Fibroblast of lung (primary cell): ENCODE measurements around the gene RAC3. TPM values are rescaled to one million over a fixed set of nuclear protein-coding genes. Genes with fewer than 3 reads are reported as not detected.

Experiments
- DNase-seq, 2 donors: peaks; one replicate each; pipeline versions ENCODE4 v3.0.0 to v3.0.0-alpha.2; 2010; ENCODE audit warnings: low read depth in 2 of 2
- H2AFZ ChIP-seq: 2 replicates; pipeline ENCODE4 v1.5.1; 2012; ENCODE audit warnings: low read length, control low read depth, inconsistent platforms
- H3K27ac ChIP-seq: 2 replicates; pipeline ENCODE4 v1.5.1; 2011; ENCODE audit warnings: low read length, control low read depth; ENCODE audit not compliant: insufficient read depth
- H3K27me3 ChIP-seq: 2 replicates; pipeline ENCODE4 v1.5.1; 2011; ENCODE audit warnings: mild to moderate bottlenecking, low read length; ENCODE audit not compliant: control insufficient read depth, insufficient read depth
- H3K36me3 ChIP-seq: 2 replicates; pipeline ENCODE4 v1.5.1; 2011; ENCODE audit warnings: low read length; ENCODE audit not compliant: control insufficient read depth, insufficient read depth
- H3K4me1 ChIP-seq: 2 replicates; pipeline ENCODE4 v1.5.1; 2011; ENCODE audit warnings: low read length; ENCODE audit not compliant: control insufficient read depth, insufficient read depth; ENCODE audit errors: extremely low read depth
- H3K4me2 ChIP-seq: 2 replicates; pipeline ENCODE4 v1.5.1; 2011; ENCODE audit warnings: low read length, control low read depth; ENCODE audit not compliant: insufficient read depth; ENCODE audit errors: extremely low read depth
- H3K4me3 ChIP-seq, 4 experiments: fragments of 200-600 bp in 1 of 4; sonication (generic) in 1 of 4; replicated peaks in 1 of 4; 2 replicates each; pipeline ENCODE4 v1.5.1; 2011 to 2016; ENCODE audit warnings: low read length in 4 of 4, low read depth in 3 of 4, mild to moderate bottlenecking in 3 of 4, control low read depth in 2 of 4, inconsistent platforms in 1 of 4, mixed read lengths in 1 of 4; ENCODE audit not compliant: insufficient read depth in 1 of 4; ENCODE audit errors: control extremely low read depth in 1 of 4
- H3K79me2 ChIP-seq: 2 replicates; pipeline ENCODE4 v1.5.1; 2012; ENCODE audit warnings: mild to moderate bottlenecking, low read length, inconsistent platforms; ENCODE audit not compliant: control insufficient read depth, insufficient read depth
- H3K9ac ChIP-seq: 2 replicates; pipeline ENCODE4 v1.5.1; 2011; ENCODE audit warnings: mild to moderate bottlenecking, low read length, control low read depth; ENCODE audit not compliant: insufficient read depth
- H3K9me3 ChIP-seq: 2 replicates; pipeline ENCODE4 v1.5.1; 2012; ENCODE audit warnings: low read depth, low read length; ENCODE audit not compliant: control insufficient read depth, insufficient read depth
- H4K20me1 ChIP-seq: 2 replicates; pipeline ENCODE4 v1.5.1; 2011; ENCODE audit warnings: low read length; ENCODE audit not compliant: control insufficient read depth, insufficient read depth; ENCODE audit errors: extremely low read depth
- EZH2 ChIP-seq: IDR thresholded peaks from 2 replicates; pipeline ENCODE4 v1.5.1; 2012; ENCODE audit warnings: low read length, control low read depth, mild to moderate bottlenecking; ENCODE audit errors: missing control alignments
- polyA plus RNA-seq, 2 donors: library from polyadenylated mRNA; depleted of rRNA in 1 of 2; stranded (reverse) in 1 of 2; unstranded in 1 of 2; fragments of >200 nt; gene quantifications; 2 replicates each; pipeline ENCODE4 v1.2.1, GENCODE V29; 2011 to 2012; ENCODE audit warnings: missing spikeins in 1 of 2
- total RNA-seq: library from RNA; depleted of rRNA; stranded (reverse); fragments of >200 nt; gene quantifications from 2 replicates; pipeline ENCODE4 v1.2.1, GENCODE V29; 2014
- TF ChIP-seq, protein P1 (sequence below), 2 donors: IDR thresholded peaks in 1 of 2; conservative IDR thresholded peaks in 1 of 2; 1 replicate in 1 of 2; 2 replicates in 1 of 2; pipeline ENCODE4 v1.5.1; 2011 to 2012; ENCODE audit warnings: low read length in 2 of 2, control low read depth in 1 of 2, inconsistent platforms in 1 of 2, low read depth in 1 of 2, mild to moderate bottlenecking in 1 of 2

Gene RAC3
- total and polyA plus RNA-seq, 2 donors (not counting 1 experiment from before 2014, with no cell fraction given): 4.3 to 6.6 TPM

DNA sequence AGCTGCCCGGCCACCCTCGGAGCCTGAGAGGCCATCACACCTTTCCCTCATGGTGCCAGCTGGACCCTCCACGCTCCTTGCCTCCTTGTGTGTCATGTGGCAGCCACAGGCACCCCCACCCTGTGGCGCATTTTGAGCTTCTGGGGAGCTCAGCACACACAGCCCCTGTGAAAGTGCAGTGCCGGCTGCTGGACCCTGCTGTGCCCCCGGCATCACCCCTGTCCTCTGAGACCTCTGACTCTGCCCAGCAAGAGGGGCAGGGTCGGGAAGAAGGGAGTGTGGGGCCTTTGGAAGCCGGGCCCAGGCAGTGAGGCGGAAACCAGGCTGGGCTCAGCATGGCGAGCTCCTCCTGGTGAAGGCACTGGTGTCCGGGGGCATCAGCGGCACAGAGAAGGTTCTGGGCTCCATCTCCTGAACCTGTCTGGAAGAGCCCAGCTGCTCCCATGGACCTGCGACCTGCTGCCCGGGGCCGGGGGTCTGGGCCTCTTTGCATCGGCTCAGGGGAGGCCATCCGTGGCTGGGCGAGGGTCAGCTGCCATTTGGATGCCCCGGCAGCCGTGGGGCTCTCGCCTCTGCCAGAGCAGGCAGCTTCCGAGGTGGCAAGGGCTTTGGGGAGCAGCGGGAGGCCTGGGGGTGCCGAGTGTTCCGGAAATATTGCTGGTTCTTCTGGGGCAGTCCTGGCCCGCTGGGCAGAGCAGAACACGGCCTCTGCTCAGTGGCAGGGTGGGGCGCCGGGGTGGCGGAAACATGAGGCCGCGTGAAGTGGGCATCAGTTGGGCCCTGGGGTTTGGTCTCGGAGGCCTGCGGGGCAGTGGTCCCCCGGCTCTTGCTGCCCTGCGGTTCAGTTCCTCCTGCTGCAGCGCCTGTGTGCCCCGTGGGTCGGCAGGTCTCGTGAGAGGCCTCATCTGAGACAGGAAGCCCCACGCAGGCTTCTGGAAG, 26.7 kb upstream of the RAC3 start:
- H3K9ac ChIP-seq: no peak overlapping the region
- no peaks in the 10 kb centered on the region for H3K27me3 ChIP-seq
- no peaks in the 10 kb centered on the region for H4K20me1 ChIP-seq
- no peak overlapping the region for H3K4me3 ChIP-seq
- H3K4me2 ChIP-seq: no peak overlapping the region
- DNase-seq: no peak
- H3K9me3 ChIP-seq: no peaks in the 10 kb centered on the region
- H3K4me1 ChIP-seq: peaks cover 30% of the 10 kb centered on the region
- H3K27ac ChIP-seq: peak overlapping the region; percentile 66
- TF ChIP-seq EZH2: no peak
- TF ChIP-seq, protein P1, sequence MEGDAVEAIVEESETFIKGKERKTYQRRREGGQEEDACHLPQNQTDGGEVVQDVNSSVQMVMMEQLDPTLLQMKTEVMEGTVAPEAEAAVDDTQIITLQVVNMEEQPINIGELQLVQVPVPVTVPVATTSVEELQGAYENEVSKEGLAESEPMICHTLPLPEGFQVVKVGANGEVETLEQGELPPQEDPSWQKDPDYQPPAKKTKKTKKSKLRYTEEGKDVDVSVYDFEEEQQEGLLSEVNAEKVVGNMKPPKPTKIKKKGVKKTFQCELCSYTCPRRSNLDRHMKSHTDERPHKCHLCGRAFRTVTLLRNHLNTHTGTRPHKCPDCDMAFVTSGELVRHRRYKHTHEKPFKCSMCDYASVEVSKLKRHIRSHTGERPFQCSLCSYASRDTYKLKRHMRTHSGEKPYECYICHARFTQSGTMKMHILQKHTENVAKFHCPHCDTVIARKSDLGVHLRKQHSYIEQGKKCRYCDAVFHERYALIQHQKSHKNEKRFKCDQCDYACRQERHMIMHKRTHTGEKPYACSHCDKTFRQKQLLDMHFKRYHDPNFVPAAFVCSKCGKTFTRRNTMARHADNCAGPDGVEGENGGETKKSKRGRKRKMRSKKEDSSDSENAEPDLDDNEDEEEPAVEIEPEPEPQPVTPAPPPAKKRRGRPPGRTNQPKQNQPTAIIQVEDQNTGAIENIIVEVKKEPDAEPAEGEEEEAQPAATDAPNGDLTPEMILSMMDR (conservative IDR thresholded peaks at IDR 0.05 in 1 of 2, IDR thresholded peaks at IDR 0.05 in 1 of 2; ENCODE audit: low read depth in 1 of 2, low read length in 2 of 2): no peak
- H3K79me2 ChIP-seq: no peaks in the 10 kb centered on the region
- H3K36me3 ChIP-seq: no peaks in the 10 kb centered on the region
- no peak overlapping the region for H2AFZ ChIP-seq

DNA sequence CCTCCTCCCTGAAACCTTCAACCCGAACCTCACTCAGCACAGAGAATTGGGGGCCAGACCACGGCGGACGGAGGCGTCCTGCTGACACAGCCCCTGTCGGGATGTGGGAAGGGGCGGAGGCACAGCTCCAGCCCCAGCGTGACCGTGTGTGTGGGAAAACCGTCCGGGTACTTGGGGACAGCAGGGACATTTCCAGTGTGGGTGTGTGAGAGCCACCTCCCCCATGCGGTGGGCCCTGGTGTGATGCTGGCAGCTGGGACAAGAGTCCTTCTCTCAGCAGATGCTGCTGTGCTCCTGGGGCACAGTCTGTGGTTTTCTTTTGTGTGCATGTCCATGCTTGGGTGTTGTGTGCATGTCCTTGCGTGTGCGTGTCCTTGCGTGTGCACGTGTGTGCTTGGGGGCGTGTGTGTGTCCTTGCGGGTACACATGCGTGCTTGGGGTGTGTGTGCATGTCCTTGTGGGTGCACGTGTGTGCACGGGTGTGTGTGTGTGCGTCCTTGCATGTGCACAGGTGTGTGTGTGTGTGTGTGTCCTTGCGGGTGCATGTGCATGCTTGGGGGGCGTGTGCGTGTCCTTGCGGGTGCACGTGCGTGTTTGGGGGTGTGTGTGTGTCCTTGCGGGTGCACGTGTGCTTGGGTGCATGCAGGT, 25.7 kb upstream of the RAC3 start:
- Histone ChIP-seq H3K27ac (no peak overlapping the region), H3K9me3 (no peaks in the 10 kb centered on the region), H3K79me2 (no peaks in the 10 kb centered on the region), H3K4me3 (no peak overlapping the region), H2AFZ (no peak overlapping the region), H4K20me1 (no peaks in the 10 kb centered on the region), H3K4me1 (peaks cover 30% of the 10 kb centered on the region), H3K9ac (no peak overlapping the region), H3K4me2 (no peak overlapping the region), H3K36me3 (no peaks in the 10 kb centered on the region), H3K27me3 (no peaks in the 10 kb centered on the region)
- DNase-seq: no peak
- TF ChIP-seq, protein P1 (conservative IDR thresholded peaks at IDR 0.05 in 1 of 2, IDR thresholded peaks at IDR 0.05 in 1 of 2; ENCODE audit: low read depth in 1 of 2, low read length in 2 of 2): no peak
- no peak for TF ChIP-seq EZH2

DNA sequence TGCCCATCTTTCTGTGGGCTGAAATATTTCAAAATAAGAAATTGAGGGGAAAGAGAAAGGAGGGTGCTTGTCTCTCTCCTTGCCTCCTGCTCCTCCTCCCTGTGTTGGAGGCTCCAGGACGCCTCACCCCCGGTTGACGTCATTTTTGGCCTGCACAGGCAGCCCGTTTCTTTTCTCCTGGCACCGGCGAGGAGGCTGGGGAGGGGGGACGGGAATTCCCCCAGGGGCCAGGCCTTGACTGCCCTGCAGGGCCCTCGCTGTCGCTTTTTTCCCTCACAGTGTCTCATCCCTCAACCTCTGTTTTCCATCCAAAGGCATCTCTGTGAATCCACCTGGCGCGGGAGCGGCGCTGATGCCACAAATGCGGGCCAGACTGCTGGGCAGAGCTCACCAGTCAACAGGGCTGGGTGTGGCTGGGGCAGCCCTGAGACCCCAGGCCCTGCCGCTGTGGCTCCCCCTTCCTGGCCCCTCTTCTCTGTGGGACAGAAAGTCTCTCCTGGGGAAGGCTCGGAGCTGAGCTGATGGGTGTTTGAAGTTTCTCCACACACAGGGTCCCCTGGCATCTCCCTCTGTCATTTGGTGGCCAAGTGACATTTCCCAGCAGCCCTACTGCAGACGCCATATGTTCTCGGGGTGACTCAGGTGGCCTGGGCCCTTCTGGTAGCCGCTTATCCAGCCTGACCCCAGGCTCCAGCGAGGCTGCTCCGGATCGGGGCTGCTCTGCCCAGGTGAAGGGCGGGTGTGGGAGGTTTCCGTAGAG, 24.8 kb upstream of the RAC3 start:
- Histone ChIP-seq H3K79me2 (no peaks in the 10 kb centered on the region), H3K27me3 (no peaks in the 10 kb centered on the region), H4K20me1 (no peaks in the 10 kb centered on the region), H3K27ac (no peak overlapping the region), H3K9ac (no peak overlapping the region), H3K4me2 (no peak overlapping the region), H3K36me3 (no peaks in the 10 kb centered on the region), H3K4me1 (peaks cover 30% of the 10 kb centered on the region), H2AFZ (no peak overlapping the region), H3K9me3 (no peaks in the 10 kb centered on the region), H3K4me3 (no peak overlapping the region)
- TF ChIP-seq, protein P1 (conservative IDR thresholded peaks at IDR 0.05 in 1 of 2, IDR thresholded peaks at IDR 0.05 in 1 of 2; ENCODE audit: low read depth in 1 of 2, low read length in 2 of 2): no peak
- no peak for TF ChIP-seq EZH2
- peak; percentile 47 to 69 for DNase-seq
